NCI-H187 treated with DMSO at 0.1 percent for 48 hours (cell line): ENCODE data around the gene ASIC2.

Experiments used
- DNase-seq: peaks from one replicate; lab custom pipeline; 2025; lab: John Stamatoyannopoulos, UW

Gene ASIC2

DNA sequence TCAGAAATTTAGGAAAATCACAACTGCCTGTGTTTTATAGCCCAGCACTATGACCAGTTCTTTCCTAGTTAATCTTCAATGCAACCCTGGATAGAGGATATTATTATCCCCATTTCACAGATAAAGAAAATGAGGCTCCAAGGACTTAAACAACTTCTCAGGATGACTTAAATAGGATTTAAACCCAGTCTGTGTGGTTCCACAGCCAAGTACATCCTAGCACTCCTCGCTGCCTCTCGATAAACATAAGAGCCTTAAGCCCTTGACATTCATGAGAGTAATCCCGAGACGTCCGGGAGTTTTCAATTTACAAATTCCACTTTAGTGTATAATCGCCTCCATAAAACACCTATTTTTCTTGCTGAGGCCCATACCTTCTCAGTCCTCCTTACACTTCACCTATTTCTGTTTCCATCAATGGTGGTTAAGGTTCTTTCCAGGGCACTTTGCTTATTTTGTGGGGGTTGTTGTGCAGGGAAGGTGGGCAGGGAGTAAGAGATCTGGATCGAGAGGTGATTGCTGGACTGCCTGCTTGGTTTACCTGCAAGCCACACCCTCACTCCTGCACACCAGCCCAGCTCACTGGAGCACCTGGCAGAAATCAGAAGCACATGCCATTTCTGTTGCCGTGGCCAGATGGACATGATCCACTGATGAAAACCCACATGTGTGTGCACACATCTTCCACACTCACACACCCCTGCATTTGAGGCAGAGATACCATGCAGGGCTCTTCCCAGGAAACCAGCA, 50.5 kb downstream of the ASIC2 start:
- DNase-seq: peak; percentile 32

DNA sequence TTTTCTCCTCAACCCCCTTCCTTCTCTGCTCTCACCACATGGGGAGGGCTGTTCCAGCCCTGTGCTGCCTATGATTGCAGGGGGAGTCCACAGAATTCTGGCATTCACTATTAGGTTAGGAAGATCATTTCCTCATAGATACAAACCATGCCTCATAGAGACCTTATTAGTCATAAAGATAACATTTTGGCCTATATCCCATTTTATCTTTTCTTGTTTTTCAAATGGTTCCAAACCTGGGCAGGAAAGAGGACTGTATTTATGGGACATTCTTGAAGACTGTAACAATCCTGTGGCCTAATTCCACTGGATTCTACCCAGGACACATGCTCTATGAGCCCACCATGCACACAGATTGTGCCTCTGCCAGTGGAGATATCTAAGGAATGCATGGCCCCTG, 51.7 kb downstream of the ASIC2 start:
- DNase-seq: no peak

DNA sequence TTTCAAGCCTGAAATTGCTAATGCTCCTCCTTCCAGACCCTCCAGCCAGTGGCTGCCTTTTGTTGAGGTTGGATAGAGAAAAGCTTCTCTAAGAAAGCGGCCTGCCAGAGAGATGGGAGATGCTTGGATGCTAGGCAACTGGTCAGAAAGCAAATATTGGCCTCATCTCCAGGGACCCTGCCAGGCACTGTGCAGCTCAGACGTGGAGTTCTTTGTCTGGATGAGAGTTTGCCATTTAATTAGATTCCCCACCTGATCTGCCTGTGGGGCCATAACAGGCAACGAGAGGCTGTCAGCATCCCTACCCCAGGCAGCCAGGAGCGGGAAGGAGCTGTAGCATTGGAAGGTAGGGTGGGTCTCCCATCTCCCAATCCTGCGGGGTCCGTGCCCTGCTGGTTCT, 52.7 kb downstream of the ASIC2 start:
- peak; percentile 64 for DNase-seq

DNA sequence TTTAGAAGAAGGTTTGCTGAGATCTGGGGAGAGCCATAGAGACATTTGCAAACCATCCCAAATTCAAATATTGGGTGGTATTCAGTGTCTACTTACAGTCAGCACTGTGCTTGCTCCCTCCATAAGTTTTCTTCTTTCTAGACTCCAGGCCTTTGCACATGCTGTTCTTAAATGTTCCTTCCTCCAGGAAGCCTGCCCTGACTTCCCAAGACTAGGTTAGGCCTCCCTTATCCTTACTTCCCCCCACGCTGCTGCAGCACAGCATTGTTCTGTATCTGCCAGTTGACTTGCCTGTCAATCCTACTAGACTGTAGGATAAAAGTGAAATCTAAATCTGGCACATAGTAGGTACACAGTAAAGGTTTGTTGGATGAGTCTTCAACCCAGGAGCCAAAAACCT, 53.4 kb downstream of the ASIC2 start:
- no peak for DNase-seq

DNA sequence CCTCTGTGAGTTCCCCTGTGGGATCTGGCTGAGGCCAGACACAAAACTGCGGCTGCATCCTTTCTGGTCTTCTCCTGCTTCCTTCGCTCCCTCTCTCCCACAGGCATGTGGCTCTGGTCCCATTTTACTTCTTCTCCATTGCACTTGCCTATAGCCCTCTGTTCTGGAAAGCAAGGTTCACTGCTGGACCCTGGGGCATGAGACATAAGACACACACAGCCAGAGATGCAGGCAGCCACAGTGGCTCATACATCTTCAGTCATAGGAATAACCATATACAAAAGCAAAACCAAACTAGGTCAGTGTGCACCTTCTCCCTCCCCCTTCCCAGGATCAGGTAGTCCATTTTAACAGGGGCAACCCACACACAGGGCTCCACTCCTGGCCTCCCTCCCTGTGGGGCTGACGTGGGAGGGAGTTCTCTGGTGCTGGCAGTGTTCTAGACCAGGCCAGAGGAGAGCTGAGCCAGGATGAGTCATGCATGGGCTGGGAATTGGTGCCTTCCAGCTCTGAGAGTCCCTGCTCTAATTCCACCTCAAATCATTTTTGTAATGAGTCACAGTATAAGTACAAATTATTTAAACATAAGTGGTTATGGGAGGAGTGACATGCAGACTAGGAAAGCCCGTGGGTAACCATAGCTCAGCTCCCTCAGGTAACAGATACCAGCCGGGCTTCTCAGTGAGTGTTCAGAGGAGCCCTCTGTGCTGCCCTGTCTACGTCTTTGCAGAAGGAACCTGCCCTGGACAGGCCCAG, 58.0 kb downstream of the ASIC2 start:
- DNase-seq: no peak

DNA sequence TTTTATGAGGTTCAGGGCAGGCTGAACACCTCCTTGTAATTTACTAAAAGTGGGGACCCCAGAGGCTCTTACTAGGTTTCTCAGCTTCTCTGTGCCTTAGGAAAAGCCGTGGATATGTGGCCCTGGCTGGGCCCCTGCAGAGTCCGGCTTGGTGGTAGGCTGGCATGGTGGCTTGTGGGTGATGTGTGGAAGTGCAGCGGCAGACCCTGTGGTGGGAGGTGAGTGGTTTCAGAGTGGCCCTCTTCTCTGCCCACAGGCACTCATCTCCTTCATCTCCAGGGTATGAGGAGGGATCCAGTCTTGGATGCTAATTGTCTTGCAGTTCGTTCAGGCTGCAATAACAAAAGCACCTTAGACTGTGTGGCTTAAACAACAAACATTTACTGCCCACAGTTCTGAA, 58.9 kb downstream of the ASIC2 start:
- DNase-seq: no peak

DNA sequence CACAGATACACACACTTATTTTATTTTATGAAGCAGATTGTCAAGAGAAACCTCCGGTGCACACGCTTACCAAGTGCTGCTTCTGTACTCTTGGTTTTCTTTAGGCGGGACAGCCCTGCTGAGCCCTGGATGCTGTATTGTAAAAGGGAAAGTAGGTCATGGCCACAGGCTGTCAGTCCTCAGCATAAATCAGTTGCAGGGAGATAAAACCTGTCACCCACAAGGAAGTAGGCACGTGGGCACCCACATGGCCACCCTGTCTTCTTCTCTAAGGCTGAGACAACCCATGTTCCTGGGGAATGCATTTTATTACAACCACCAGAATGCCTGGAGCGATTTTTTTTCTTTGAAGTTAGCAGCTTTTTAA, 59.3 kb downstream of the ASIC2 start:
- no peak for DNase-seq

DNA sequence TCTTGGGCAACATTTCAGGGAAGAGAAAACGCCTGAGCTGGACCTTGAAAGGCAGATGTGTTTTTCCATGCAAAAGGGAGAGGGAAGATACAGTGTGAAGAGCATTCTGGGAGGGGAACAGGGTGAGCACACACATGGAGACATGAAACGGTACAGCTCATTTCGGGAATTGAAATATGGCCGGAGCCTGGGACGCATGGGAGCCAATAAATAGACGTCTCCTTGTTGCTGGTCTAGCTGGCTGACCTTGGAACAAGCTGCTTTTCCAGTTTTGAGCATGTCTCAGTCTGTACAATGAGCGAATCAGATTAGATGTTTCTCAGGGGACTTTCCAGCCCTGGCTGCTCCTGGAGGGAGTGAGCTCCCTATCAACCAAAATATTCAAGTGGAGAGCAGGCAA, 63.6 kb downstream of the ASIC2 start:
- DNase-seq: no peak

DNA sequence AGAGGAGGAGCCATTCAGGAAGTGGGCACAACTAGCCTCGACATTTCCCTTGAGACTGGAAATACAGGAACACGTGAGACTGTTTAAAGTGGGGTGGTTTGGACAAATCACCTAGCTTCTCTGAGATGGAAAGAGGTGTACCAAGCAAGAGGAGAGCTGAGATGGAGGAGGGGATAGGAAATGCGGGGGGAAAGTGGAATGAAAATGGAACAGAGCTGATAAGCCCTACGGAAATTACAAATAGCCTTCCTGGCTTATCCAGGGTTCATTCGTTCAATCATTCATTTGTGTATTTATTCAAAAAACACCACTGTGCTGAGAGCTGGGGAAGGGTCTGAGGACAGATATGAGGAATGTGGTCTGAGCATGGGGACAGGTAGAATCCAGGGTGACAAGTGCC, 64.1 kb downstream of the ASIC2 start:
- no peak for DNase-seq

DNA sequence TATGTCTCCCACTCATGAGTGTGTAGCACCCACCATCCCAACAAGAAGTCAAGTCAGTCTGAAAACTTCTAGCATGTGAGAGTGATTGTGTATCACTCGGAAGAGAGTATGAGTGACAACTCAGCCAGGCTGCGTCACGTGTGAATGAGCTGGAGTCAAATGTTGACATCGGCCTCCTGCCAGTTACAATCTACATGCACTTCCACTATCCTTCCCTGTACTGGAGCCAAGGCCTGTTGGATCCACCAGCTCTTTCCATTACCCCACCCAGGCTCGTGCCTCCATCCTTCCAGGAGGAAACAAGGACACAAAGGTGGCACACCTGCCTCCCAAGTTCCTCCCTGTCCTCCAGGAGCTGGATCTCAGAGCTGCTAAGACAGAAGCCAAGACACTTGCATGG, 64.5 kb downstream of the ASIC2 start:
- no peak for DNase-seq

DNA sequence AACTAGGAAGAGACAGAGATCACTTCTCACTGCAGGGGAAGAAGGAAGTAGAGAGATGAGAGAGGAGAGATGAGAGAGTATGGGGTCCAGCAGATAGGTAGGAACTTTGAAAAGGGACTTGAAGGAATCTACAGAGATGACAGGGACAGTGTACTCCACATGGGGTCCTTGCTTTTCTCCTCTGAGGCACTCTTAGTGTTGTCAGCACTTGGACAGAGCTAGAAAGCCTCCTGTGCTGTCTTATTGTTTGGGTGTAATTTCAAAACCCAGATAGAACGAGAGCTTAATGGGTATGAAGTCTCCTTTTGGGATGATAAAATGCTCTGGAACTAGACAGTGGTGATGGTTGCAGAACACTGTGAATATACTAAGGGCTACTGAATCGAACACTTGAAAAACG, 65.2 kb downstream of the ASIC2 start:
- DNase-seq: no peak

DNA sequence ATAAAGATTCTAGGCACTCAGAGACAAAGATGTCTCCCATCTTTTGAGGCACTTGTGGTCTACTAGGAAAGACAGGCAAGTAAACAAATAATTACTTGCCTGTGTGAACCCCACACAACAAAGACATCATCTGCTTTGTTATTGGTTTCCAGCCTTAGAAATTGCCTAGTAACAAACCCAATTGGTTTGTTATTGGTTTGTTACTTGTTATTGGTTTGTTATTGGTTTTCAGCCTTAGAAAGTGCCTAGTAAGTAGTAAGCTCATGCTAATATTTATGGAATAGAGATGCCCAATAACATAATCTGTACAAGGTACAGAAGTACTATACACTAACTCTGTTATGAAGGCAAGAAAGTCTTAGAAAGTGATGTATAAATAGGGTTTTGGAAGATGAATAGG, 67.1 kb downstream of the ASIC2 start:
- no peak for DNase-seq

DNA sequence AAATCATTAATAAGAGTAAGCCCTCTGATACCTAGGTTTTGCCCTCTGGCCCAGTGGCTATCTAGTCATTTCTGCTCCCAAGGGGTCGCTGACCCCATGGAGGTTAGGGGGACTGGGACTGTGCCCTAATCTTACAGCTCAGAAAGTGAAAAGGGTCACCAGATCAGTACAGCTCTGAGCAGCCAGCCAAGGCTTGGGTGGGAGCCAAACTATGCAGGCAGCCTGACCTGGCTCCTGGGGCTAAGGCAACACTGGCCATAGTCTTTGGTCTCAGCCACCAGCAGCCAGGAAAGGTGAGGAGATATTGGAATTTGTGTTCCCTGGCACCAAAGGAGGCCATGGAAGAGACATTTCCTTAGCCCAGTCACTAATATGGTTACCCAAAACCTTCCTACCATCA, 67.6 kb downstream of the ASIC2 start:
- DNase-seq: no peak

DNA sequence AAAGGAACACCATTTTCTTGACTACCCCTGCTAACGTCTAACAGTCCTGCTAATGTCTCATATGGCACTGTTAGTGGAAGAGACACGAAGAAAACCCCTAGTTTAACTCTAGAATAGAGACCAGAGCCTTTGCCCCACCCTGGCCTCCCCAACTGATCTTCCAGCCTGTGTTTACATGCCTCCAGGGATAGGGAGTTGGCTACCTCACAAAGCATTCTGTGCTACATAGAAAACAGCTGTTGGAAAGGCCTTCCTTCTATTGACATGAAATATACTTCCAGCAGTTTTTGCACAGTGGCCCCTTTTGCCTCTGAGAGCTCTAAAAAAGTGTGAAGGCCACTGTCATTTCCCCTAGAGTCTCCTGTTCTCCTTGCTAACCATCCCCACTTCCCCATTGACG, 73.1 kb downstream of the ASIC2 start:
- no peak for DNase-seq

DNA sequence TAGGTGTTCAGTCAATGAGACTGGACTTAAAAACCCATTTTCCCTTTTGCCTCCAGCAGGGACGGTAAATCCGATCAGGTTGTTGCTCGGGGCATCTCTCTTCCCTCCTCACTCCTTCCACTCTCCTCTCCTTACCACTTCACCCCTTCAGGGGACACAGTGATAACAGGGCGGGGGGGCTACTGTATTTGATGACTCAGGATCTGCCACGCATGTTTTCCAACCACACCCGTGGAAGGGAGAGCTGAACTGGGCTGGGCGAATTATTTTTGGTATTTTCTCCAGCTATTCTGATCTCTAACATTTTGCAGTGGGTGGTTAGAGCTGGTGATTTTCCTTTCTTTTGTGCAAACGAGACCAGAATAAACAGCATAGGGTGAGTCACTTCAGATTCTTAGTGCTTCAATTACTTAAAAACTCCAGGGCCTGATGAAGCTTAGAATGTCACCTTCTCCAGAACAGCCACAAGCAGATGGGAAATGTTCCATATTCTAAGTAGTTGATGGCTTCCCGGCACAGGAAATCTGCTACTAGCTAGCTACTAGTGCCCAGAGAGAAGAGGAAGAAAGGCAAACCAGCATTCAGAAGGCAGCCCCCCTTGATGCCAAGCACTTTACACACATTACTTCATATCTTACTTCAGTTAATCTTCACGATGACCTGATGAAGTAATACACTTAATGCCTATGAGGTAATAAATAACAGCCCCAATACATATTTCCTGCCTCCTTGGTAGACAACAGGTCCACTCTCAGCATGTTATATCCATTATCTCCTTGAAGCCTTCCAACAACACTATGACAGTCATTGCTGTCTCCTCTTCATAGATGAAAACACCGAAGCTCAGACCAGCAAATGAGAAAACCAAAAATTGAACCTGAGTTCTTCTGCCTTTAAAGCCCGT, 74.1 kb downstream of the ASIC2 start:
- no peak for DNase-seq

DNA sequence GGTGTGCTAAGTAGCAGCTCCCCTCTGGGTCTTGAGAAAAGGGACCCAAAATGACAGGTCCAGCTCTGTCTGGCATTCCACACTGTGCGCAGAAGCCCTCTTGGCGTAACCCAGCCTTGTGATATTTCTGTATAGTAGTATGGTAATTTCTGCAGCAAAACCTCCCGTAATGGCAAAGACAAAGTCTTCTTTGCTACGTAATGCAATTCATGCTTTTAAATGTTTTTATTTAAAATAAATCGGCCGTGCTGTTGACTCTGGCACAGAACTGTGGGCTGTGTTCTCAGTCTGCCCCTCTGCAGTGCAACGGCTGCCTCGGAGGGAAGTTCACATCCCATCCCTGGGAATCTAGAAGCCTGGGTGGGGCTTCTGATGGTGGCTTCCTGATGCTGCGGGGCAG, 75.2 kb downstream of the ASIC2 start:
- DNase-seq: no peak

DNA sequence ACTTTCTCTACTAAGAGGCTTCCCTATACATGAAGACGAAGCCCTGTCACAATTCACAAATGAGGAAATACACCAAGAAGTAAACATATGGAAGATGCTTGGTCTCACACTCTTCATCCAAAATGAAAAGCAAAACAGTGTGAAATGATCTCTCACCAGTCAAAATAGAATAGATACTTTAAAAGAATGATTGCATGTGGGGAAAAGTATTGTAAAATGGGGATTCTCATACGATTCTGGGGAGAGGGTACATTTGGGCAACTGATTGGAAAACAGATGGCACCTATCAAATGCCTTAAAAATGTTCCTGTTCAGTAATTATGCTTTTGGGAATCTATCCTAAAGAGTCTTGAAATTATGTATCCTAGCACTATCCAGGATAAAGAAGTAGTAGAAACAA, 78.1 kb downstream of the ASIC2 start:
- no peak for DNase-seq

DNA sequence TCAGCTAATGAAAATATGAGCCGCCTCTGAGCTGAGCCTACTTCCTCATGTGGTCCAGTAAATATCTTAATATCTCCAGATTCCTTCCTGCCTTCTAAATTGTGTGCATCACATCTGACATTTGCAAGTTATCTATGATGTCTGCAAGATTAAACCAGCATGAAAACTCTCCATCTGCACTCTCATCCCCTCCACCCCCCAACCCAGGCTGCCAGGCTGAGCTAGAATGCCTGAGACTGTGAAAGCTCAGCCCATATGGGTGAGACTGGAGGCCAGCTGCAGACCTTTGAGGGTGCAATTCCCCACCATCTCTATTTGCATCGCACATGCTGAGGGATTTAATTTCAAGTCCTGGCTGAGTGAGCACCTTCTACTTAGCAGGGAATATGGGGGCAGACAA, 82.8 kb downstream of the ASIC2 start:
- no peak for DNase-seq

DNA sequence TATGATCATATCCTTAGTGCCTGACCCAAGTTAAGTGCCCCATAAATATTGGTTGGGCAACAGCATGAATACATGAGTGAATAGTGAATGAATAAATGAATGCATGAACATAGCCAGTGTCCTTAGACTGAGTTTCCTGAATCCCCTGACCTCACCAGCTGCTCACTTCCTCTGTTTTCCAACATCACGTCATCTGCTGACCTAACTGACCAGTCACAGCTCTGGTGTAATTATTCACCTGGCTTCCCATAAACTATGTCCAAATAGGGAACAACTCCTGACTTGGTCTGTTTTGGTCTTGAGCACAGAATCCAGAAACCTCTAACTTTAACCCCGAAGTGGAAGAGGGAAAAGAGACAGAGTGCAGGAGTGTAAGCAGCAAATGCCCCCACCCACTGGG, 83.4 kb downstream of the ASIC2 start:
- no peak for DNase-seq

DNA sequence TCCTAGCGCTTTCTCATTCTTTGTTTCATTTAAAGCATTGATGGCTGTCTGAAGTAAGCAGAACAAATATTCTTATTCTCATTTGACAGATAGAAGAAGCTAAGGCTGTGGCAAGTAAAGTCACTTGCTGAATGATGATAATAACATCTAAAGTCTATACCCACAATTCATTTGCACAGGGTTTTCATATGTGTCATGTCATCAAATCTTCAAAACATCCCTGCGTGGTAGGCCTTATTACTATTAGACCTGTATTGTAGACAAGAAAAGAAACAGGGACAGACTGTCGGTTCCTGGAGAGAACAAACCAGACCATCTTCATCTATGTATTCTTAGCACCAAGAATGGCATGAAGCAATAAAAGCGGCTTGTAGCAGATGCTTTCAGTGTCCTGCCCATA, 85.9 kb downstream of the ASIC2 start:
- DNase-seq: no peak

DNA sequence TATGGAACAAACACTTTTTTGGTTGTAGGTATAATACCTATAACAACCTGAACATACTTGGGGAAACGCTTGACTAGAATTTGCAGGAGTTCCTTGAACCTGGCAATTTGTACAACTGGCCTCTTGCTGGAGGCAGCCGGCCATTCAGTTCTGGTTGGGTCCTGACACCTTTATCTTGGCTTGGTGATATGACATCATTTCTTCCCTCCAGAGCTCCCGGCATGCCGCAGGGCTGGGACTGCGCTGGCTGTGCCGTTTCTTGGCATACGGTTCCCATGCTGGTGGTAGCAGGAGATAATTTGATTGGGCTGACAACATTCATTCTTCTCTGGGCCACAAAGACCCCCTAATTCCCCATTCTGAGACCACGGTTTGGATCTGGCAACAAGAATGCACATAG, 87.5 kb downstream of the ASIC2 start:
- DNase-seq: no peak

DNA sequence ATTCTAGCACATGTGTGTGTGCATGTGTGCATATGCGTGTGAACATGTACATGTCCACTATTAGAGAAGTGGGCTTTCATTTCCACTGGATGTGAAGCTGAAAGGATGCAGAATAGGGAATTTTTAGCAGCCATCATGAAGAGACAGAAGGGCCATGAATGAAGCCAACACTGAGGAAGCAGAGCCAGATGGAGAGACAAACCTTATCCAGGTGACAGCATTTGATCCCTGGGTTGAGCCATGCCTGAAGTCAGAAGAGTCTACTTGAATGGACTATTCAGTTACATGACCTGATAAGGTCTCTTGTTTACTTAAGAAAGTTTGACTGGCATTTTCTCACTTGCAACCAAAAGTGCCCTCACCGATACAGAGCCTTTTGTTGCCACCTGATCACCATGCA, 88.4 kb downstream of the ASIC2 start:
- DNase-seq: no peak

DNA sequence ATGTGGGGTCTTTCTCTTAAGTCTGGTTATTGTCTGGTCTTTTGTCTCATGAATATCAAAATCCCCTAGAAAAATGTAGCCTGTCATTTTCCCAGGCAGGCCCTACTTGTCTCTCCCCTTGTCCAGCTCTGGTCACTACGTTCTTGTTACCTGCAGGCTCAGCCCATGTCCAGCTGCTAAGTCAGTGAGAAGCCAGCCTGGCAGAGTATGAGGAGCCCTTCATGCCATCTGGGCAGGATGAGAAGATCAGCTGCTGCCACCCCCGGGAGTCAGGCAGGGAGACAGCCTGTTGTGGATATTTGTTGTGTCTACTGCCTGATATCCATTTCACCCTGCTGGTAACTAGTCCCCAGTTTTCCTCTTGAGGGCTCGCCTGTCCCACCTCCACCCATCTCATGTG, 88.9 kb downstream of the ASIC2 start:
- no peak for DNase-seq
